A549 (cell line): ENCODE measurements around the gene ARHGAP22.

Experiments used
- CTCF ChIP-seq: fragments of >200 bp; sonication (Bioruptor Twin); formaldehyde crosslinking; IDR thresholded peaks from 3 replicates; pipeline ENCODE4 v1.5.1; 2016
- HOXA7 ChIP-seq: fragments of 250-450 bp; sonication (Bioruptor Pico); IDR thresholded peaks from 2 replicates; pipeline ENCODE4 v1.5.0; 2020; ENCODE audit warnings: mild to moderate bottlenecking, moderate library complexity
- POLR2A ChIP-seq: IDR thresholded peaks from 2 replicates; pipeline ENCODE4 v1.6.1; 2012; ENCODE audit warnings: mild to moderate bottlenecking, low read length
- SMC3 ChIP-seq: fragments of >200 bp; sonication (Bioruptor Twin); formaldehyde crosslinking; IDR thresholded peaks from 3 replicates; pipeline ENCODE4 v1.6.1; 2018; ENCODE audit warnings: inconsistent platforms
- TP53 ChIP-seq: fragments of 250-450 bp; sonication (Bioruptor Pico); IDR thresholded peaks from 2 replicates; pipeline ENCODE4 v1.5.0; 2021; ENCODE audit warnings: mild to moderate bottlenecking, moderate library complexity
- ZC3H11A ChIP-seq: fragments of 450-650 bp; IDR thresholded peaks from 2 replicates; pipeline ENCODE4 v1.6.1; 2014; ENCODE audit warnings: antibody characterized with exemption, mild to moderate bottlenecking
- TF ChIP-seq, protein P1 (sequence below): fragments of 150-350 bp; IDR thresholded peaks from 2 replicates; pipeline ENCODE4 v1.6.1; 2014; ENCODE audit warnings: low read depth, mild to moderate bottlenecking, low read length
- TF ChIP-seq, protein P2 (sequence below): fragments of 200-600 bp; sonication (generic); IDR thresholded peaks from 2 replicates; pipeline ENCODE4 v1.6.1; 2016; ENCODE audit warnings: antibody characterized with exemption, mild to moderate bottlenecking, moderate library complexity

- TF ChIP-seq TP53 (CRISPR knock-in tag) (no peak), CTCF (no peak), HOXA7 (CRISPR knock-in tag) (no peak), POLR2A (no peak), SMC3 (no peak), ZC3H11A (no peak)
- TF ChIP-seq, protein P1, sequence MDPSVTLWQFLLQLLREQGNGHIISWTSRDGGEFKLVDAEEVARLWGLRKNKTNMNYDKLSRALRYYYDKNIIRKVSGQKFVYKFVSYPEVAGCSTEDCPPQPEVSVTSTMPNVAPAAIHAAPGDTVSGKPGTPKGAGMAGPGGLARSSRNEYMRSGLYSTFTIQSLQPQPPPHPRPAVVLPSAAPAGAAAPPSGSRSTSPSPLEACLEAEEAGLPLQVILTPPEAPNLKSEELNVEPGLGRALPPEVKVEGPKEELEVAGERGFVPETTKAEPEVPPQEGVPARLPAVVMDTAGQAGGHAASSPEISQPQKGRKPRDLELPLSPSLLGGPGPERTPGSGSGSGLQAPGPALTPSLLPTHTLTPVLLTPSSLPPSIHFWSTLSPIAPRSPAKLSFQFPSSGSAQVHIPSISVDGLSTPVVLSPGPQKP, result no peak
- TF ChIP-seq, protein P2, sequence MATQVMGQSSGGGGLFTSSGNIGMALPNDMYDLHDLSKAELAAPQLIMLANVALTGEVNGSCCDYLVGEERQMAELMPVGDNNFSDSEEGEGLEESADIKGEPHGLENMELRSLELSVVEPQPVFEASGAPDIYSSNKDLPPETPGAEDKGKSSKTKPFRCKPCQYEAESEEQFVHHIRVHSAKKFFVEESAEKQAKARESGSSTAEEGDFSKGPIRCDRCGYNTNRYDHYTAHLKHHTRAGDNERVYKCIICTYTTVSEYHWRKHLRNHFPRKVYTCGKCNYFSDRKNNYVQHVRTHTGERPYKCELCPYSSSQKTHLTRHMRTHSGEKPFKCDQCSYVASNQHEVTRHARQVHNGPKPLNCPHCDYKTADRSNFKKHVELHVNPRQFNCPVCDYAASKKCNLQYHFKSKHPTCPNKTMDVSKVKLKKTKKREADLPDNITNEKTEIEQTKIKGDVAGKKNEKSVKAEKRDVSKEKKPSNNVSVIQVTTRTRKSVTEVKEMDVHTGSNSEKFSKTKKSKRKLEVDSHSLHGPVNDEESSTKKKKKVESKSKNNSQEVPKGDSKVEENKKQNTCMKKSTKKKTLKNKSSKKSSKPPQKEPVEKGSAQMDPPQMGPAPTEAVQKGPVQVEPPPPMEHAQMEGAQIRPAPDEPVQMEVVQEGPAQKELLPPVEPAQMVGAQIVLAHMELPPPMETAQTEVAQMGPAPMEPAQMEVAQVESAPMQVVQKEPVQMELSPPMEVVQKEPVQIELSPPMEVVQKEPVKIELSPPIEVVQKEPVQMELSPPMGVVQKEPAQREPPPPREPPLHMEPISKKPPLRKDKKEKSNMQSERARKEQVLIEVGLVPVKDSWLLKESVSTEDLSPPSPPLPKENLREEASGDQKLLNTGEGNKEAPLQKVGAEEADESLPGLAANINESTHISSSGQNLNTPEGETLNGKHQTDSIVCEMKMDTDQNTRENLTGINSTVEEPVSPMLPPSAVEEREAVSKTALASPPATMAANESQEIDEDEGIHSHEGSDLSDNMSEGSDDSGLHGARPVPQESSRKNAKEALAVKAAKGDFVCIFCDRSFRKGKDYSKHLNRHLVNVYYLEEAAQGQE, result no peak
Observed at GRCh38 chr10:48487244-48487643, 117.6 kb downstream of the ARHGAP22 start.
